Anterior cingulate cortex (tissue), 58 donors: Measurements from ENCODE around the gene LIX1L.

Source experiments
- DNase-seq, 58 donors: peaks; one replicate each; lab custom pipeline; 2025; lab: John Stamatoyannopoulos, UW

Gene LIX1L

DNA sequence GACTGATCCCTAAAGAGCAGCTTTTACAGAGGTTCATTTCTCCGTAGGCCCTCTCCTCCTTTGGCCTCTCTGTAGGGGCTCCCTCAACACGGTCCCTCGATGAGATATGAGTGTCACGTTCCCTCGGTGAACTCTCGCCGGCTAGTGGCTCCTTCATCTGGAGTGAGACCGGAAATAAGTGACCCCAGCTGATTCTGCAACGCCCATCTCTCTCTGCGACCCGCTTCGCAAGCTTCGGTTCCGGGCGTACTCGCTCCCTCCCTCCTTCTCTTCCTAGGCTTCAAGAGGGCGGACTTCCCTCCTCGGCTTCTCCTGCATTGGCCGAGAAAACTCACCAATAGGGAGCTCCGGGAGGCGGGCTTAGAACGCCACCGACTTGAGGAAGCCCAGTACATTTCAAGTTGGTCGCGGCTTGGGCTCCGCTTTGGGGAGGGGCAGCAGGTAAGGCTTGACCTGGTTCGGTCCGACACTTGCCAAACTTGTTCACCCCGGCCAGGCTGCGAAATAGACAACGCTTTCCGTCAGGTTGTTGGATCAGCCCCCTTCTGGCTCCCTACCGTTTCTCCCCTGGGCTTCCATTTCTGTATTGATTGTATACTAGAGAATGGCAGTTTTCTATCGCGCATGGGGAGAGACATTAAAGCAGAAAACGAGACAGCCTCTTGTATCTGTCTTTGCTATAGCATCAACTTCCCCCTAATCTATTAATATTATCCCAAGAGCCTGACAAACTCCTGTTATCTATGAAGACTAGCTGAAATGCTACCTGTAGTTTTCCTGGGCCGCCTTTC, 6.7 kb upstream of the LIX1L start, which contains the start of the genes ANKRD34A and POLR3GL:
TSS of gene ANKRD34A (minus strand) at position 248 of the 791 bp plus-strand sequence. CDS start 2,816 bp downstream, outside the sequence.
TSS of gene POLR3GL (plus strand) at position 363 of the 791 bp plus-strand sequence. CDS start 10,176 bp downstream, outside the sequence.
- DNase-seq, result peak; percentile 66 to 98 (median 92)

DNA sequence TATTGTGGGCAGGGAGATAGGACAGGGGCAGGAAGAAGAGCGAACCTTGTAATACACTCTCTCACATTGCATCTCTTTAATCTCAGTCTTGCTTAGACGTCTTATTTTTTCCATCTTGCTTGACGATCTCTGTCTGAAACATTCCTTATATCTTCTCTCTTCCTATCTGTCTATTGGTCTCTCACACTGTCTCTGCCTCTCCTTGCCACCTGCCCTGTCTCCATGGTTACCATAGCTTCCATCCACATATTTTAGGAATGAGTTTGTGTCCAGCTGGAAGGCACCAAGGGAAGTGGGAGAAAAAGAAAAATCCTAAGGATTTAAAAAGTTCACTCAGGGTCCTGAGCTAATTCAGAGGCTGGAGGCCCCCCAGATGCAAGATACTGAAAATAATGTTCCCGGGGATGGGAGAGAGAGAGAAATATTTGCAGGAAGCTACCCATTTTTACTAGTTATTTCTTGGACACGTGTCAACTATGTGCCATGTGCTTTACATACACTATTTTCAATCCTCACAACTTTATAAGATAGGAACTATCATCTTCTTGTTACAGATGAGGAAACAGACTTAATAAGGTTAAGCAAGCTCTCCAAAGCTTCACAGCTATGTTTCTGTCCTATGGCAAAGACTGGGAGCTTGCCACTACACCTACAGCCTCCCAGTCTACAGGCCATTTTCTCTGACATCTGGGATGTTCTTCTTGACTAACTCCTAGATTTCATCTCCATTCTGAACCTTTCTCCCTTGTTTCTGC, 5.6 kb upstream of the LIX1L start:
- DNase-seq, result peak in 14 of 58 donors; percentile 2 to 36 (median 9)

DNA sequence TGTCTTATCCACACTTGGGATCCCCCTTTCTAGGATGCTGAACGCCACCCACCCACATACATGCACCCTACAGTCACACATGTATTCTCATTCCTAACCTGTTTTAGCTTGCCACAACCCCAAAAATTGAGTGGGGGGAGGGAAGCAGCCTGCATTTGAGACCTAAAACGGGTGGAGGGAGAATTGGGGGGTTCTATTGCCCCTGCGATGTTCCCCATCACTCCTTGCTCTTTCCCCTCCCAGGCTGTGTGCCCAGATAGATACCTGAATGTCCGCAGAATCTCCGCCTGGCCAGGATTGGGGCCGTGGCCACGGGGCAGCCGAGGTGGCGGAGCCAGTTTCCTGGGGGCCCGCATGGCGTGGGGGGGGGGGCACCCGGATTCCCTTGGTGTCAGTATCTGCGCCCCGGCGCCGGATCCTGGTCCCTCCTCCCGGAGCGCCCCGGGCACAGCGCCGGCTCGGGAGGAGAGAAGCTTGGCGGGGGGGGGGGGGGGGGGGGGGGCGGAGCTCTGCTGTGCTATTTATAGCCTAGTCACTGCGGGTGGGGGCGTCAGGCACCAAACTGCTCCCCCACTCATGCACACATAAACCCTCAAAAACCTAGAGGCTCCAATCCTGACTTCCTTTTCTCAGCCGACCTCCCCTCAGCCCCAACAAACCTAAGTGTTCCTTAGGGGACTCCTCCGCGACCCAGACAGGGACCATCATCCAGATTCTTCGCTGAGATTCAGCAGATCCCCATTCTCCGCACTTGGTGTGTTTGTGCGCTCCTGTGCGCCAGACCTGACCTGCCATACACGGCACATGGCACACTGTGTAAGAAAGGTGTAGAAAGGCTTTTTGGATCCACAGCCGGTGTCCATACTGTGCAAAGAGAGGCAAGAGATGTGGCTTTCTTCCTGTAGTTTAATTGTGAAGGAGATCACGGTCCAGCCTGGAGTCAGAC, 4.6 kb upstream of the LIX1L start:
- DNase-seq, result peak in 56 of 58 donors; percentile 18 to 85 (median 72)

DNA sequence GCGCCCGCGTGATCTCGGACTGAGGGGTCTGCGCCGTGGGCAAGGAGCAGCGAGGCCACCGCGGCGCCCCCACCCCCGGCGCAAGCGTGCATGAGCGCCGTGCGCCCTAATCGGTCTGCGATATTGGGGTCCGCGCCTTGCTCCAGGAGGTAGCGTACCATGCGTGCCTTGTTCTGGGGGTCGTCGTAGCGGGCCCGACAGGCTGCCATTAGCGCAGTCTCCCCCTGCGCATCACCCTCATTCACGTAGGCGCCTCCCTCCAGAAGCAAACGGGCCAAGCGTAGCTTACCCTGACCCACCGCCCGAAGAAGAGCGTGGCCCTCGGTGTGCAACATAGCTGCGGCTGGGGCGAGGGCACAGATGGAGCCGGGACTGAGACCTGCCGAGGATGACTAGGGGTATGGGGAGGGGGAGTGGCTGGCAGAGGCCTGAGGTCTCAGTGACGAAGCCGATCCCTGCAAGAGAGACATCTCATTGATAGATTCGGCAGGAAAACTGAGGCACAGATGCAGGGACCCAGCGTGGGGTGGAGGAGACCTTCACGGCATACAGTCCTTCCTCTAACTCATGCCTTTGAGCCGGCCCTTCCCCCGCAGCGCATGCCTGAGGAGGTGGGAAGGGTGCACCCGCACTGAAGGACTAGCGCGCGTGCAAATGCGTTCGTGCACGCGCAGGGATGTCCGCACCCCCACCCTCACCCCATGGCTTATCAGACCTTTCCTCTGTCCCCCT, 3.8 kb upstream of the LIX1L start:
- peak in 55 of 58 donors; percentile 16 to 79 (median 50) for DNase-seq

DNA sequence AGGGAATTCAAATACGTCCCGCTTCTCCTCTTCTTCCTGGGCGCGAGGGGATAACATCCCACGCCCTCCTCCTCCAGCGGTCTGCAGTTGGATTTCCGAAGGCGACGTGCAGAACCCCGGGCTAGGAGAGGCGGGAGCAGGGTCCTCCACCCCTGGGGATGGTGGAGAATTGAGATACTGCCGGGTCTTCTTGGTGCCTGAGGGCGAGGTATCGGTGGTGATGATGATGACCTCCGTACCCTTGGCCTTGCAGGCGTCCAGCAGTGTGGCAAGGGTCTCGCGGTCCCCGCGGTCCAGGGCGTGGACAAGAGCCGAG, 3.2 kb upstream of the LIX1L start:
- peak in 3 of 58 donors; percentile 23 to 31 (median 25) for DNase-seq

DNA sequence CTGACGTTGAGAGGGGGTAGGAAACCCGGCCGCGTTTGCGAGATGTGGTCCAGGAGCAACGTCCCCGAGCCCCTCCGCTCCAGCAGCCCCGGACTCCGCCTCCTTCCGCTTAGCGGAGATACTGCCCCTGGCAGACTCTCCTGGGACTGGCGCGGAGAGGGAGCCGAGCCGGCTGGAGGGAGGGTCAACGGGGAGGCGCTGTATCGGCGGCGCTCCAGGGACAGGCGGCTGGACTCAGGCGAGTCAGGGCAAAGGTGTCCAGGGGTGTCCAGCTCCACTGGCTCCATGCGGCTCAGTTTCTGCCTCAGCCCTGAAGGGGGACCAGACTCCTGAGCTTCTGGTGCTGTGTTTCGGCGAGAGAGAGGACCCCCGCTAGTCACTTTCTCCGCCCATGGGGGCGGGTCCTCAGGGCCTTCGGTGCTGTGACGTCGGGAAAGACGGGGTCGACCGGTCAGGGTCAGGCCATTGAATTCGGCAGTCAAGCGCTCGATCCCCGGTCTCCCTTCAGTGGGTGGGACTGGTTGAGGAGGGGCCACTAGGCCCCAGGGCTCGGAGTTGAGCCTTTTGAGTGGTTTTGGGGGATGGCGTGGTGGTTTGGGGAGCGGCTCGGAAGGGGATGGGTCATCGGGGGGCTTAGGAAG, 2.8 kb upstream of the LIX1L start:
- DNase-seq, result peak in 54 of 58 donors; percentile 7 to 83 (median 70)

DNA sequence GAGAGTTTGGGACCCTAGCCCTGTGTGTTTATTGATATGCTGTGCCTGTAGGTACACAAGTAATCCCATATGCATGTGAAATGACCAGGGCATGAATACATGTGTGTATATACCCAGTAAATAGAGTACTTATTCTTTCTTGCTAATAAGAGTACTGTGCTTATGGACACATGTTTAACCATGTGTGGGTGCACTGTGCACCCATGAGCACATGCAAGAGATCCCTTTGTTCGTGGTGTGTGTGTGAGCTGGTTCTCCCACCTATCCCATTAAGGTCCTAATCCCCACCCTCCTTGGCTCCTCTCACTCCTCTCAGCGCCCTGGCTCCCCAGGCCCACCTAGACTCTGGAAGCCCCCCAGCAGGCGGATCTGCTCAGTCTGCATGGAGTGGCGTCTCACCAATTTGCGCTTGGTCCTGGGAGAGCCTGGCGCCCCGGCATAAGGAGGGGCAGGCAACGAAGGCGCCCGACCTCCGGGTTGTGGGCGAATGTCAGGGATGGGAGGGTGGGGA, 2.2 kb upstream of the LIX1L start:
- DNase-seq, result no peak

DNA sequence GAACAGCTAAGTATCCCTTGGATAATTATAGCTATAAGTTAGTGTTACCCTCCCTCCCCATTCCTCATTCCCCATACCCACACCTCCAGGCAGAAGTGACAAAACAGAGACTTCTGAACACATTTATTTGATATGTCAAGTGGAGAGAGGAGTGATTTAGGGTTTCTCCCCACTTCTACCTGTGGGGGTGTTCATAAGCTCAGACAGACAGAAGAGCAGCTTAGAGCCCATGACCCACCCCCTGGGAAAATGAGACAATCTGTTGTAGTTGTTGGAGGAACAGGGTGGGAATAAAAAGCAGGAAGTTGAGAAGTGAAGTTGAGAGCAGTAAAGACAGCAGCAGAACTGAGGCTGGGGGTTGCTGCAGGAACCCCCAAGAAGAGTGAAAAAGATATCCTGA, 1.5 kb upstream of the LIX1L start:
- DNase-seq, result no peak

DNA sequence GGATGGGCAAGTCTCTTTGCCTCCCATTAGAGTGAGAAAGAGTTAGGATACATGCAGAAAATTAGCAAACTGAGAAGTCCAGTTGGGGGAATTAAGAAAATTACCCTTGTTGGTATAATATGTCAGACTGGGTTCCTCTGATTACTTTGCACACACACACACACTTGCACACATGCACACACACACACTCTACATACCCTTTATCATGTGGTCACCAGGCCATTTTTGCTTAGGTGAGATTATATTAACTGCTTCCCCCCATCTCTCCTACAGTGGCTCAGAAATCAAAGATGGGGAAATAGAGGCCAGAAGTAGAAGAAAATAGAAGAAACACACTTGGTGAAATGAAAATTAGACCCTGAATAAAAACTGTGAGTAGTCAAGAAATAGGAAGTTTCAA, 917 bp upstream of the LIX1L start:
- DNase-seq, result no peak

DNA sequence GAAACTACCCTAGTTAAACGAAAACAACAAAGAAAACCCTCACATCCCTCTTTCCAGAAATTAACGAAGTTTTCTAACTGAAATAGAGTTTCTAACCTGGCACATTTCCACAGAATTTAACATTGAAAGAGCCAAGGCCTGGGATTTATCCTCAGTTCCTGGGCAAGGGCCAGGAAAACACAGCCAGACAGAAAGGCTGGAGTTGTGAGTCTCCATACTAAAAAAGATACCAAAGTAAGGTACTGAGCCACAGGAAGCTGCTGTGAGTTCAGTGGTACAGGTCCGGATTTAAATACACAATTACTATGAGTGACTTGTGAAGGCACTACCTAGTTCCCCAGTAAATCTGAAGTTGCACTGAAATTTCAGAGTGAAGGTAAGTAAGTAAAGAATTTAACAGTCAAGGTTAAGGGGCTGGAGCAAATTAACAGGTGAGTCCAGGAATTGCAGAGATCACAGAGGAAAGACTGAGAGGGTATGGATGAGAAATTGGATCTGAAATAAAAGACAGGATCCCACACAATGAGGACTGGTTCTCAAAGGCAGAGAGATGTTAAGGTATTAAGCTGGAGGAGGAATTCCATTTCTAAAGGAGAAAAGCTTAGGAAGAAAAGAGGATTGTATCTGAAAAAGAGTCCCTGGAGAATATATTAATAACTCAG, 905 bp downstream of the LIX1L start:
- peak in 14 of 58 donors; percentile 4 to 28 (median 10) for DNase-seq

DNA sequence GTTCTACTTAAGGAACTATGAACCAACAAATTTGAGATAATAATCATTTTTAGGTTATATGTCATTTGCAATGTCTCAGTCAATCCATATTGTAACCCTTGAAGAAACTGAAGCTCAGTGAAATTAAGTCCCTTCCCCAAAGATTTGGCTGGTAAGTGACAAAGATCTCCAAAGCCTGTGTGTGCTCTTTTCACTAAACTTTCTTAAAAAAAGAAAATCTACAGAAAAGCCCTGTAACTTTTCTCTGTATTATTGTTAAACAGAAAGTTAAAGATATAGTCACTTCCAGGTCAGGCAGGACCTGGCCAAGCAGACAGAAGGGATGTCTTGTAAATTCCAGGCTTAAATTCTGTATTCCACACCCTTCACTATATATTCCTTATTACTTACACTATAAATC, 1.5 kb downstream of the LIX1L start:
- DNase-seq, result no peak

DNA sequence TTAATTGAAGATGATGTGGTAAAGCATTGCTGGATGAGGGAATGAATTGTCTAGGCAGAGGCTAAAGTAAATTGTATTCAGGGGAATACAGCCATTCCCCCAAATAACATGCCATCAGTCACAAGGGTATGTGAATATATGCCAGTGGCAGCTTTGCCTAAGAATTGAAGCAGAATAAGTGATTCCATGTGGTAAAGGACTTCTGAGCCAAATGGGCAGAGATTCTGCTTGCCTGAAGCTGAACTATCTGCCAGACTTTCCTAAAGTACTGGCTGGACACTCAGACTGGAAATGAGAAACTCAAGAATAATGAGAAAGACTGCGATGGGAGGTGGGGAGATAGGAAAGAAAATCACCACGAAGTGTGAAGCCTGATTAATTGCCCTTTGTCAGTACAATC, 2.4 kb downstream of the LIX1L start:
- DNase-seq, result peak in 7 of 58 donors; percentile 4 to 32 (median 5)

DNA sequence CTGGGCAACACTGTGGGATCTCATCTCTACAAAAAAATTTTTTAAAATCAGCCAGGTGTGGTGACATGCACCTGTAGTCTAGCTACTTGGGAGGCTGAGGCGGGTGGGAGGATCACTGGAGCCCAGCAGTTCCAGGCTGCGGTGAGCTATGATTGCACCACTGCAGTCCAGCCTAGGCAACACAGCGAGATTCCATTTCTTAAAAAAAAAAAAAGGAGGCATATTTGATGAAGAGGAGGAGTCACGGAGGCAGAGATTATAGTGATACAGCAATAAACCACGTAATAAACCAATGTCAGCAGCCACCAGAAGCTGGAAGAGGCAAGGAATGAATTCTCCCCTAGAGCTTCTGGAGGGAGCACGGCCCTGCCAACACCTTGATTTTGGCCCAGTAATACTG, 4.0 kb downstream of the LIX1L start:
- no peak for DNase-seq

DNA sequence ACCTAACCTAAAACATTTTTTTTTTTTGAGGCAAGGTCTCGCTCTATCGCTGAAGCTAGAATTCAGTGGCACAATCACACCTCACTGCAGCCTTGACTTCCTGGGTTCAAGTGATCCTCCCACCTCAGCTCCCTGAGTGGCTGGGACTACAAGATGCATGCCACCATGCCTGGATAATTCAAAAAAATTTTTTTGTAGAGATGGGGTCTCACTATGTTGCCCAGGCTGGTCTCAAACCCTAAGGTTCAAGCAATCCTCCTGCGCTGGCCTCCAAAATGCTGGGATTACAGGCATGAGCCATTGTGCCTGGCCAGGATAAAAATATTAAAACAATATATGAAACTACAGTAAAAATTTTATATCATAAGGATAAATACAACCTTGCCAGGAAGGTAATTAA, 4.9 kb downstream of the LIX1L start:
- no peak for DNase-seq

DNA sequence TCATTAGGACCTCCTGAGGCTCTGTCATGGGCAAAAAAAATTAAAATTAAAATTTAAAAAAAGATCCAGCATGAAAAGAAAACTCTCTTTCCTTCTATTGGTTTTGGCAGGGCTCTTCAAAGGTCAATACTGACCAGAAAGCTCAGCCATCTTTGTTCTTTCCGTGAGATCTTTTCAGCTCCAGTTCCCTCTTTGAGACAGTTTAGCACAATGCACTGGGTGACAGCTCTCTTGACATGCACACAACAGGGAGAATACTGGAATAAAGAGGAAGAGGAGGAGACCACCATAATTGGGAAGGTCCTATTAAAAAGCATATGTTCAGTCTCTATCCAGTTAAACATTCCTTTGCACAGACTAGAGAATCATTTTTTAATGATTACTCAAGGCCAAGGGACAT, 6.3 kb downstream of the LIX1L start:
- no peak for DNase-seq

DNA sequence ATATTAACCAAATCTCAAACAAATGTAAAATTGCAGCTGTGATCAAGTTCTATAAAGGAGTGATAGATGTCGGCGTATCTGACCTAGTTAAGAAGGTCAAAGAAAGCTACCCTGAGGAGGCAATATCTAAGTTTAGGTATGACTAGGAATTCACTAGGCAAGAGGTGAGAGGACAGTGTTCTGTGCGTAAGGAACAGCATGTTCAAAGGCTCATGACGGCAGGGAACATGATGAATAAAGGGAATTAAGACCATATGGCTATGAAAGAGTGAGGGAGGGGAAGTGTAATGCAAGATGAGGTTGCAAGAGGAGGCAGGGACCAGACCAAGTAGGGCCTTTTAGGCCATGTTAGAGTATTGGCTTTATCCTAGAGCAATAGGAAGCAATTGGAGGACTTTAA, 8.6 kb downstream of the LIX1L start:
- no peak for DNase-seq

DNA sequence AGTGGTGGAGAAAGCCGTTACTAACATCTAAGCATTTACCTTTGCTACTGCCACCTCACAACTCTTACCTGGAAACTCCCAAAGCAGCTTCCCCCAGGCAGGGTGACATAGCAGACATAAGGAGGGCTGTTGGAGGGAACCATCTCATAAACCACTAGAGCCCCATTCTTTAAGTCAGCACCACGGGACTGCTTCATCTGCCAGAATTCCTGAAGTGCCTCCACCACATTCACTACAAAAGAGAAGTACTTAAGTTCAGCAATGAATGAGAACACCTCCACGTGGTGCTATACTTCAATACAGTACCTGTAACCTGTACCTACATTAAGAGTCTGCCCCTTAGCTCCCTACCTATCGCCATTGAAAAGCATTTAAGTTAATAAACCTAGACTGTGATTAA, 10.3 kb downstream of the LIX1L start:
- no peak for DNase-seq

DNA sequence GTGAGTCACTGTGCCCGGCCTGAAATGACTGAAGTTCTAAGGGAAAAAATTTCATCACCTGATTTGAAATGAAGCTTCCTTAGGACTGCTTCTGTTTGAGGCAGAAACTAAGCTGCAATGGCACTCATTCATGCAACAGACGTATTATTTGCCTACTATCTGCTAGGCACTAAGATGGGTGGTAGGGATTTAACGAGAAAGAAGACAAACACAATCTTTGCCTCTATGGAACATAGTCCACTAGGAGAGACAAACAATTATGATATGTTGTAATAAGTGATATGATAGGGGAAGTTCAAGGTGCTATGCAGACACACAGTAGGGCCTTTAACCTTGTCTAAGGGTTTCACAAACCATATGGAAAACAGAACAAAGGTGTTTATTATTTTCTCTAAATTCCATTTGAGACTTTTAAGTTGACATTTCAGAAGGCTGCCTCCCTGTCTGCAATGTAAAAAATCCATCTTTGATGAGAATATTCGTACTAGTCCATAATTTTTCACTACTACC, 11.3 kb downstream of the LIX1L start:
- DNase-seq, result no peak
